ENCODE data around the gene HEPH. TPM values are rescaled to one million over a fixed set of nuclear protein-coding genes. Genes with fewer than 3 reads are reported as not detected.

Gene HEPH, protein sequence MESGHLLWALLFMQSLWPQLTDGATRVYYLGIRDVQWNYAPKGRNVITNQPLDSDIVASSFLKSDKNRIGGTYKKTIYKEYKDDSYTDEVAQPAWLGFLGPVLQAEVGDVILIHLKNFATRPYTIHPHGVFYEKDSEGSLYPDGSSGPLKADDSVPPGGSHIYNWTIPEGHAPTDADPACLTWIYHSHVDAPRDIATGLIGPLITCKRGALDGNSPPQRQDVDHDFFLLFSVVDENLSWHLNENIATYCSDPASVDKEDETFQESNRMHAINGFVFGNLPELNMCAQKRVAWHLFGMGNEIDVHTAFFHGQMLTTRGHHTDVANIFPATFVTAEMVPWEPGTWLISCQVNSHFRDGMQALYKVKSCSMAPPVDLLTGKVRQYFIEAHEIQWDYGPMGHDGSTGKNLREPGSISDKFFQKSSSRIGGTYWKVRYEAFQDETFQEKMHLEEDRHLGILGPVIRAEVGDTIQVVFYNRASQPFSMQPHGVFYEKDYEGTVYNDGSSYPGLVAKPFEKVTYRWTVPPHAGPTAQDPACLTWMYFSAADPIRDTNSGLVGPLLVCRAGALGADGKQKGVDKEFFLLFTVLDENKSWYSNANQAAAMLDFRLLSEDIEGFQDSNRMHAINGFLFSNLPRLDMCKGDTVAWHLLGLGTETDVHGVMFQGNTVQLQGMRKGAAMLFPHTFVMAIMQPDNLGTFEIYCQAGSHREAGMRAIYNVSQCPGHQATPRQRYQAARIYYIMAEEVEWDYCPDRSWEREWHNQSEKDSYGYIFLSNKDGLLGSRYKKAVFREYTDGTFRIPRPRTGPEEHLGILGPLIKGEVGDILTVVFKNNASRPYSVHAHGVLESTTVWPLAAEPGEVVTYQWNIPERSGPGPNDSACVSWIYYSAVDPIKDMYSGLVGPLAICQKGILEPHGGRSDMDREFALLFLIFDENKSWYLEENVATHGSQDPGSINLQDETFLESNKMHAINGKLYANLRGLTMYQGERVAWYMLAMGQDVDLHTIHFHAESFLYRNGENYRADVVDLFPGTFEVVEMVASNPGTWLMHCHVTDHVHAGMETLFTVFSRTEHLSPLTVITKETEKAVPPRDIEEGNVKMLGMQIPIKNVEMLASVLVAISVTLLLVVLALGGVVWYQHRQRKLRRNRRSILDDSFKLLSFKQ
- 18.2 and 20.6 TPM in 2 replicates for polyA plus RNA-seq

DNA sequence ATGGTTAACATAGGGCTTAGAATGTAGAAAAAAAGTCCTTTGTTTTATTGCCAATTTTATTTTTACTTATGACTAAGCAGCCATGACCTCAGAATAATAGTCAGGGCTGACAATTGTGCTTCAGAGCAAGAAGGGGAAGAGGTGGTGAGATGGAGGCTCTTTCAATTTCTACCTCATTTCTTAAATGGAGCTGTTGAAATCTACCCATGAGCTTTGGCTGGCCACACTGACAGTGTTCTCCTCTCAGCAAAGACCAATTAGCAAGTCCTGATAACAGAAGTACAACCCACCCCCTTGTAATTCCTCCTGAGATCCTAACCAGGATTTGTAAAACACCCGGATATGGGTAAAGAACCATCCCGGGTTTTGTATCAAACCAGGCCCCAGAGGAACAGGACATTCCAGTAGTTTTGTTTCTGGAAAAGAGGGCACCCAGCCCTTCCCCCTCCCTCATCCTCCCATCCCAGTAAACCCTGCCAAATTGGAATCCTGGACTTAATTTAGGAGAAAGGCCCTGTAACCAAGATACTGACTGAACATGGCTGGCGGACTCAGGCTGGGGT lies at the start of gene HEPH:
Gene HEPH (plus strand): TSS at position 399 of the 563 bp plus-strand sequence. CDS start 6,324 bp downstream, outside the sequence.

Other genes starting within 250 kb of the HEPH start
- gene VSIG4, start 124.2 kb upstream of the HEPH start, polyA plus RNA-seq: not detected in 2 replicates